ENCODE results near the gene MEX3B.
"Not testable (repeated sequence)": the region's sequence is repeated elsewhere in the genome, so short reads cannot be mapped to it uniquely, and the experiment has no call there.

MEX3B gene

GRCh38 chr15:82047453-82048400, 1.9 kb upstream of the MEX3B start:
- DNase-seq, result peak; percentile 15

GRCh38 chr15:82046666-82047452, 1.0 kb upstream of the MEX3B start:
- peak; percentile 93 for DNase-seq

GRCh38 chr15:82045179-82045891, 483 bp downstream of the MEX3B start:
- peak; percentile 71 for DNase-seq

- peak; percentile 49 for DNase-seq
Observed at GRCh38 chr15:82044373-82045178, 1.2 kb downstream of the MEX3B start.

- DNase-seq, result no peak
Observed at GRCh38 chr15:82043796-82044372, 1.9 kb downstream of the MEX3B start.

- no peak for DNase-seq
Observed at GRCh38 chr15:82043130-82043673, 2.6 kb downstream of the MEX3B start.

- peak; percentile 92 for DNase-seq
Observed at GRCh38 chr15:82040862-82041261, 5.0 kb downstream of the MEX3B start.

- DNase-seq, result peak; percentile 26
Observed at GRCh38 chr15:82040390-82040789, 5.4 kb downstream of the MEX3B start.

- DNase-seq, result no peak
Observed at GRCh38 chr15:82039871-82040270, 5.9 kb downstream of the MEX3B start.

GRCh38 chr15:82036461-82036860, 9.4 kb downstream of the MEX3B start:
- no peak for DNase-seq

- DNase-seq, result no peak
Observed at GRCh38 chr15:82031871-82032270, 13.9 kb downstream of the MEX3B start.

GRCh38 chr15:82030176-82030575, 15.6 kb downstream of the MEX3B start:
- DNase-seq, result no peak

- DNase-seq, result not testable (repeated sequence)
Observed at GRCh38 chr15:82028163-82028562, 17.7 kb downstream of the MEX3B start.

- peak; percentile 93 for DNase-seq
Observed at GRCh38 chr15:82021992-82022391, 23.8 kb downstream of the MEX3B start.

GRCh38 chr15:82020625-82021394, 25.0 kb downstream of the MEX3B start:
- peak; percentile 57 for DNase-seq

GRCh38 chr15:82018201-82018600, 27.6 kb downstream of the MEX3B start:
- DNase-seq, result no peak

- no peak for DNase-seq
Observed at GRCh38 chr15:82017656-82018055, 28.2 kb downstream of the MEX3B start.

GRCh38 chr15:82014989-82015388, 30.8 kb downstream of the MEX3B start:
- DNase-seq, result no peak

- DNase-seq, result no peak
Observed at GRCh38 chr15:82012908-82013307, 32.9 kb downstream of the MEX3B start.

- DNase-seq, result no peak
Observed at GRCh38 chr15:82005239-82005638, 40.6 kb downstream of the MEX3B start.

- DNase-seq, result peak; percentile 4
Observed at GRCh38 chr15:82003916-82004315, 41.9 kb downstream of the MEX3B start.

Data from NCI-H69 (cell line).